Left ventricle myocardium superior (tissue), 1 donor: ENCODE data around the gene OCA2. TPM values are rescaled to one million over a fixed set of nuclear protein-coding genes. Genes with fewer than 3 reads are reported as not detected.

ENCODE experiments used
- ATAC-seq: fragments of 200-7000 bp; cut with Tn5 transposase; one replicate; pipeline ENCODE4 v1.9.1; 2020; ENCODE audit warnings: mild to moderate bottlenecking, moderate library complexity
- DNase-seq: peaks from one replicate; pipeline ENCODE4 v3.0.0-alpha.2; 2020
- intact Hi-C: fragments of 100-400 bp; cut with micrococcal nuclease; formaldehyde crosslinking; loops from one replicate; pipeline ENCODE4 v1.11.0; 2022
- total RNA-seq: library from RNA; stranded (reverse); fragmentation: NEBNext Ultra II Directional; extraction: Animal tissue kit (Norgen Biotek cat#: 25700); gene quantifications from one replicate; pipeline ENCODE4 v1.2.1, GENCODE V29; 2021
- donor health status: DM: no; HTN: yes; CAD: no; lungs with severe emphysema.

The OCA2 gene
- total RNA-seq, 1 donor from 2014 or later, result 0.15 TPM

GRCh38 chr15:27912283-27912682, 186.8 kb downstream of the OCA2 start:
- intact Hi-C loops, result no loop called here
- ATAC-seq, result no peak
- no peak for DNase-seq

- no peak for ATAC-seq
- no peak for DNase-seq
- intact Hi-C loops, result no loop called here
These were observed 192.3 kb downstream of the OCA2 start for GRCh38 chr15:27906802-27907201.

- no peak for DNase-seq
- no peak for ATAC-seq
- intact Hi-C loops, result no loop called here
These were observed 195.7 kb downstream of the OCA2 start for GRCh38 chr15:27903405-27903804.

- intact Hi-C loops, result no loop called here
- ATAC-seq (no peak), DNase-seq (no peak)
These were observed 196.3 kb downstream of the OCA2 start for GRCh38 chr15:27902680-27903385.

GRCh38 chr15:27899583-27900285, 199.4 kb downstream of the OCA2 start:
- intact Hi-C loops, result no loop called here
- ATAC-seq, result no peak
- no peak for DNase-seq

- intact Hi-C loops, result no loop called here
- DNase-seq (no peak), ATAC-seq (no peak)
These were observed 201.6 kb downstream of the OCA2 start for GRCh38 chr15:27897481-27897880.

GRCh38 chr15:27894645-27895044, 204.5 kb downstream of the OCA2 start:
- intact Hi-C loops, result no loop called here
- ATAC-seq (no peak), DNase-seq (no peak)

GRCh38 chr15:27889258-27889657, 209.9 kb downstream of the OCA2 start:
- intact Hi-C loops, result no loop called here
- DNase-seq (no peak), ATAC-seq (no peak)

- no peak for DNase-seq
- no peak for ATAC-seq
- intact Hi-C loops, result no loop called here
These were observed 213.9 kb downstream of the OCA2 start for GRCh38 chr15:27885201-27885600.

- ATAC-seq, result no peak
- intact Hi-C loops, result no loop called here
These were observed 214.4 kb downstream of the OCA2 start for GRCh38 chr15:27884726-27885125.

GRCh38 chr15:27878841-27879240, 220.3 kb downstream of the OCA2 start:
- DNase-seq (no peak), ATAC-seq (no peak)
- intact Hi-C loops, result no loop called here

More at GRCh38 chr15:27884726-27885125, 214.4 kb downstream of the OCA2 start:
- no peak for DNase-seq

- no peak for DNase-seq
- intact Hi-C loops, result no loop called here
These were observed 225.3 kb downstream of the OCA2 start for GRCh38 chr15:27873828-27874227.

GRCh38 chr15:27873039-27873438, 226.1 kb downstream of the OCA2 start:
- intact Hi-C loops, result no loop called here
- peak; percentile 37 for ATAC-seq
- peak; percentile 36 for DNase-seq

More at GRCh38 chr15:27873828-27874227, 225.3 kb downstream of the OCA2 start:
- no peak for ATAC-seq

GRCh38 chr15:27872355-27872754, 226.8 kb downstream of the OCA2 start:
- intact Hi-C loops, result no loop called here
- DNase-seq (no peak), ATAC-seq (no peak)

GRCh38 chr15:27871902-27872260, 227.2 kb downstream of the OCA2 start:
- ATAC-seq (no peak), DNase-seq (no peak)
- intact Hi-C loops, result no loop called here

GRCh38 chr15:27871078-27871901, 227.8 kb downstream of the OCA2 start:
- DNase-seq (no peak), ATAC-seq (no peak)
- intact Hi-C loops, result no loop called here

GRCh38 chr15:27870320-27870719, 228.8 kb downstream of the OCA2 start:
- intact Hi-C loops, result no loop called here
- ATAC-seq (no peak), DNase-seq (no peak)

GRCh38 chr15:27869697-27870281, 229.3 kb downstream of the OCA2 start:
- DNase-seq (no peak), ATAC-seq (no peak)
- intact Hi-C loops, result no loop called here

- DNase-seq (no peak), ATAC-seq (no peak)
- intact Hi-C loops, result no loop called here
These were observed 230.2 kb downstream of the OCA2 start for GRCh38 chr15:27868828-27869404.
